HG03565 (cell line): Measurements from ENCODE around the gene GET4.
A peak's percentile ranks its signal among the peaks of the same experiment; 100 is the strongest.
"Not testable (repeated sequence)": the region's sequence is repeated elsewhere in the genome, so short reads cannot be mapped to it uniquely, and the experiment has no call there.

Experiments
- ATAC-seq: cut with Tn5 transposase; IDR thresholded peaks from one replicate; pipeline ENCODE4 v1.9.1; 2021; ENCODE audit warnings: mild to moderate bottlenecking, moderate library complexity; ENCODE audit not compliant: unreplicated experiment

Gene GET4

DNA sequence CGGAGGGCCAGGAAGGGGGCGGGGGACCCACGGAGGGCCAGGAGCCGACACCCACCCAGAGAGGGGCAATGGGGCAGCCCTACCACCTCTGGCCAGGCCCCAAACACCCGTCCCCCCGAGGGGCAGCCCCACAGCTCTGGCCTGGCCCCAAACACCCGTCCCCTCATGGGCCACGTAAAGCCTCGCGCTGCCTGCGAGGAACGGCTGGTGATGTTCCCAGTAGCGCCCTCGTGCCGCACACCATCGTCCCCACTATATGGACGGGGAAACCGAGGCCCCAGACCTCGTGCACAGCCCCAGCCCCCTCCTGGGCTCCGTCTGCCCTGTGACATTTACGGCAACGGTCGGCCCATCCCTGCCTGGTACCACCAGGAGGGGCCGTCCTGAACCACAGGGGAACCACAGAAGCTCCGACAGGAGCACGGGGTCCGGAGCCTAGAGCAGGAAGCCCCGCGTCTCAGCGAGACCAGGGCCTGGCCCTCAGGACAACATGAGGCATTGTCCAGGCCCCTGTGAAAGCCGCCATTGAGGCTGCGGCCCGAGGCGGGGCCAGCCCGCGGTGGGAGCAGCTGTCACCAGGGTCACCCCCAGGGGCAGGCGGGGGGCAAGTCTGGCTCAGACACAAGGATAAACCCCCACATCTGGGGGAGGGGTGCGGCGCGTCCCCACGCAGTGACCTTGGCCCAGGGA lies 35.6 kb downstream of the GET4 start:
- ATAC-seq, result no peak

DNA sequence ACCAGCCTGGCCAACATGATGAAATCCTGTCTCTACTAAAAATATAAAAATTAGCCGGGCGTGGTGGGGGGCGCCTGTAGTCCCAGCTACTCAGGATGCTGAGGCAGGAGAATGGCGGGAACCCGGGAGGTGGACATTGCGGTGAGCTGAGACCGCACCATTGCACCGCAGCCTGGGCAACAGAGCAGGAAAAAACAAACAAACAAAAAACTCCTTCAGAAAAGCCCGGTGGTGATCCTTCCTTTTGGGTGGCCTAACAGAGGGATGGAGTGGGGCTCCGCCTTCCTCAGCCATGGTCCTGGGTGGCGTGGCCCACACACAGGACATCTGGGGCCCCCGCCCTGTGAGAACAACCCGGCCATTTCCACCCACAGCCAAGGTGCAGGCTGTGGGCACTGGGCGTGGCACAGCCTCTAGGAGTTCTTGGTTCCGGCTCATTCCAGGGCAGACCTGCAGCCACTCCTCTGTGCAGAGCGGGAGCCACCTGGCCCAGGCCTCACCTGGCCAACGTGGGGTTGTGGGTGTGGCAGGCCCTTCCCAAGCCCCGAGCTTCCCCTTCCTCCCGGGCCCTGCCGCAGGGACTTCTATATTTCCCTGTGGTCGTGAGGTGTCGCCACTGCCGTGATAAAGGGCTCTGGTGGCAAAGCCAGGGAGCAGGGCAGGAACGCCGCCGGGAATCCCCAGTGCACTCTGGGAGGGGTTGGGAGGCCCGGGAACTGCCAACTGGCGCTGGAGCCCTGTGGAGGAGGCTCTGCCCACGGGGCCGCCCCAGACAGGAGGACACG lies 37.6 kb downstream of the GET4 start:
- ATAC-seq, result no peak

- ATAC-seq, result no peak
These were observed 38.3 kb downstream of the GET4 start for GRCh38 chr7:914521-915194.

DNA sequence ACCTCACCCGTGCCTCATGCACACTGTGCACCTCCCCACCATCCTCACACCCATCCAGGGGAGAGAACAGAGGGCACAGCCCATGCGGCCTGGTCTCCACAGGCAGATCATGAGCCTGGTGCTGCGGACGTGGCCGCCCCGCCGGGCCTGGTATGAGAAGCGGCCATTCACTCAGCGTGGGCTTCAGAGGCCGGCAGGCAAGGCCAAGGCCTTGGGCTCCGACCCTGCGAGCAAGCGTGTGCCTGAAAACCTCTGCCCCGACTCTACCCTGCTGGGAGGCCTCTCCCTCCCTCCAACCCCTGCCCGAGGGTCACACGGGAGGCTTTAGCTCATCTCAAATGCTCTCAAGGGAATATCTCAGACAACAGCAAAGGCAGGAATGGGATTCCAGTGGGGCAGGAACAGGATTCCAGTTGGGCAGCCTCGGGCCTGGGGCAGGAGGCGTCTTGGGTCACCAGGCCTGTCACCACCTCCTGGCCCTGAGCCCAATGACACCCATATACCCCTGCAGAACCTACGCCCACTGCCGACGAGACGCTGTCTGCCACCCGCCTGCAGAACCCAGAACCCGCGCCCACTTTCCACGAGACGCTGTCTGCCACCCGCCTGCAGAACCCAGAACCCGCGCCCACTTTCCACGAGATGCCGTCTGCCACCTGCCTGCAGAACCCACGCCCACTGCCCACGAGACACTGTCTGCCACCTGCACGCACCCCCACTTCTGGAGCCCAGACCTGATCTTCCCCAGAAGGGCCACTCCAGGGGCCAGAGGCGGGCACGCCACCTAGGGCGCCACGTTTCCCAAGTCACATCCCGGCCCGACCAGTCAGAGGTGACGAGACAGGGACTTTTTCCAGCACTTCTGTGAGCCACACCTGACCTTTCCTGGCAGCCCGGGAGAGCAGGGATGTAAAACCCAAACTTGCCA lies 39.2 kb downstream of the GET4 start:
- ATAC-seq, result no peak

- no peak for ATAC-seq
These were observed 40.1 kb downstream of the GET4 start for GRCh38 chr7:916291-916941.

- no peak for ATAC-seq
These were observed 41.1 kb downstream of the GET4 start for GRCh38 chr7:917255-918117.

- ATAC-seq, result no peak
These were observed 41.7 kb downstream of the GET4 start for GRCh38 chr7:918118-918425.

DNA sequence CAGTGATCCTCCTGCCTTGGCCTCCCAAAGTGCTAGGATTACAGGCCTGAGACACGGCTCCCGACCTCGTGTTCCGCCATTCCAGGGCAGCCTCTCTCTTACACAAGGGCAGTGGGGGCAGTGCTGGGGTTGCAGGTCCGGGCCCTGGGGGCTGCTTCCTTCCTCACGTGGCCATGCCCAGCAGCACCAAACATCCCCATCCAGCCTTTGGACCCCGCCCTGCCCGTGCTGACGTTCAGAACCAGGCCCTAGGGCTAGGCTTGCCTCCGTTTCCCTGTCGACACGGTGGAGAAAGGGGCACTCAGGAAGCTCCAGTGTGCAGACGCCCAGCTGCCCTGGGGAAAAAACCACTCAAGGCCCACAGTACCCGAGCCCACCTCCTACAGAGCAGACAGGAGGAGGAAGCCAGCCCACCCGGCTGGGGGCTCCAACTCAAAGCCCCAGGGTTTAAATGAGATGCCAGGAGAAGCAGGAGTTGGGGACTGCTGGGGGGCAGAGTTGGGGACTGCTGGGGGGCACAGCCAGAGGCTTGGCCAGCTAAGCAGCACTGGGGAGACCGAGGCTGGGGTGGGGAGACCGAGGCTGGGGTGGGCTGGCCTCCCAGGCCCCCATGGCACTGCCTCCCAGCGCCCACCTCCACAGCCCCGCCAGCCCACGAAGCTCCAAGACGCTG lies 42.2 kb downstream of the GET4 start:
- no peak for ATAC-seq

DNA sequence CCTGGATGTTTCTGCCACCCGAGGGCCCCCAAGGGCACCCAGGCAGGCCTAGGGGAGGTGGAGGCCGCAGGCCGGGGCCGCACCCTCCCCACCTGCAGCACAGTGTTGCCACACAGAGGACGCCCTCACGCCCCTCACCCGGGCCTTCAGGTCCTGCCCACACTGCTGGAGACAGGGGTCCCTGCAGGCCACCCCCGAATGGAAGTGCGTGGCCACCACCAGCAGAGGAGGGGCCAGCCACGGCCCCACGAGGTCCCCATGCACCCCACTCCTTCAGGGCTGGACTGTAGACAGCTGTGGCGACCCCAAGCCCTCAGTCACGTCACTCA lies 42.7 kb downstream of the GET4 start:
- no peak for ATAC-seq

GRCh38 chr7:919924-920341 lies 43.6 kb downstream of the GET4 start:
- no peak for ATAC-seq

DNA sequence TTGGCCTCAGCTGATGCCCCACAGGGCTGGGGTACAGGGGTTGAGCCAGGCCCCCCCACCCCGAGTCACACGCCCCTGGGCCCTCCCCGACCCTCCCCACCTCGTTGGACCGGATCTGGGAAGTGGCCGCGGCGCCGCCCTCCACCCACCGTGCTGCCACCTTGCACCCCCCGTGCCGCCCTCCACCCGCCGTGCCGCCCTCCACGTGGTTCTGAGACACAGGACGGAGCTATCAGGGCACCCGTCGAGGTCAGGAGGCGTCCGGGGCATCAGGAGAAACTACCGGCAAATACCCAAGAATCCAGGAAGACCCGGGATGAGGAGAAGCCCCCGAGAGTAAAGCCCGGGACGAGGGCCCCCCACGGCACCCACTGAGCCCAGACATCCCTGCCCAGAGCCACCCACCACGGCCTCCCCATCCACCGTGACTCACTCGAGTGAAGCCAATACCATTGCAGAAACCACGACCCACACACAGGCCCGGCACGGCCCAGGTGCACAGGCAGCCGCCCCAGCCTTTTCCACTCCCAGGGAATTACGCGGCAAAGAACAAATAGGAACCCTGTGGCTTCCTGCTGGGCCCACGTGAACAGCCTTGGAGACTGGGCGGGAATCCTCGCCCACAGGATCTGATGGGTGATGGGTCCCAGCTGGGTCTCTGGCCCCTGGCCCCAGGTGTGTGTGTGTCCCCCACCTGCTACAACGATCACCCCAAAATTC lies 44.2 kb downstream of the GET4 start:
- no peak for ATAC-seq

DNA sequence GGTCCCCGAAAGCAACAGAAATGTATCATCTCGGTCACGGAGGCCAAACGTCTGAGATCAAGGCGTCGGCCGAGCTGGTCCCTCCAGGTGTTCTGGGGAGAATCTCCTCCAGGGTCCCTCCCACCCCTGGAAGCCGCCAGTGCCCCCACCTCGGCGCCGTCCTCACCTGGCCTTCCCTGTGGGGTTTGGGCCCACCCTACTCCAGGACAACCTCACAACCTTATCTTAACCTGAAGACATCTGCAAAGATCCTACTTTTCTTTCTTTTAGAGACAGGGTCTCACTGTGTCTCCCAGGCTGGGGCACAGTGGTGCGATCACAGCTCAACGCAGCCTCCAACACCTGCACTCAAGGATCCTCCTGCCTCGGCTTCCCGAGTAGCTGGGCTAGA lies 44.7 kb downstream of the GET4 start:
- no peak for ATAC-seq

- no peak for ATAC-seq
These were observed 45.4 kb downstream of the GET4 start for GRCh38 chr7:921581-922333.

GRCh38 chr7:922334-923107 lies 46.2 kb downstream of the GET4 start:
- ATAC-seq, result no peak

- ATAC-seq, result peak; percentile 70
These were observed 47.0 kb downstream of the GET4 start for GRCh38 chr7:923108-924041.

GRCh38 chr7:924042-924441 lies 47.7 kb downstream of the GET4 start:
- not testable (repeated sequence) for ATAC-seq
